H1 (cell line): ENCODE measurements around the gene BAIAP2. TPM values are rescaled to one million over a fixed set of nuclear protein-coding genes. Genes with fewer than 3 reads are reported as not detected.

ENCODE experiments used
- CTCF ChIA-PET: fragments of 300-600 bp; sonication (Branson Sonifier 250); formaldehyde crosslinking; loops from one replicate; lab custom pipeline; 2021; ENCODE audit not compliant: partially characterized antibody; lab: Charles Lee
- POLR2A ChIA-PET: fragments of 300-600 bp; sonication (Branson Sonifier 250); formaldehyde crosslinking; loops from one replicate; lab custom pipeline; 2021; ENCODE audit warnings: inconsistent platforms; ENCODE audit not compliant: partially characterized antibody; lab: Charles Lee
- DNase-seq, 2 experiments: peaks; one replicate each; pipeline versions ENCODE4 v3.0.0 to v3.0.0-alpha.2; 2010 to 2022; ENCODE audit warnings: low spot score in 2 of 2, low read depth in 1 of 2, mixed read lengths in 1 of 2
- FAIRE-seq: peaks from 2 replicates; lab custom pipeline; 2011; peaks lifted over from hg19 to GRCh38; lab: Jason Lieb, UNC
- H2AFZ ChIP-seq: 2 replicates; pipeline ENCODE4 v1.8.1; 2012; ENCODE audit warnings: low read length, inconsistent platforms
- H2AK5ac ChIP-seq: 2 replicates; pipeline ENCODE4 v1.6.1; 2013; ENCODE audit warnings: low read depth, low read length
- H2BK120ac ChIP-seq: replicated peaks from 2 replicates; pipeline ENCODE3; 2013; ENCODE audit warnings: low read depth, low read length, inconsistent platforms
- H2BK12ac ChIP-seq: 2 replicates; pipeline ENCODE4 v1.6.1; 2013; ENCODE audit warnings: low read depth, low read length
- H2BK15ac ChIP-seq: 2 replicates; pipeline ENCODE4 v1.6.1; 2013; ENCODE audit warnings: low read length
- H2BK20ac ChIP-seq: 2 replicates; pipeline ENCODE4 v1.6.1; 2013; ENCODE audit warnings: low read length
- H2BK5ac ChIP-seq: 2 replicates; pipeline ENCODE4 v1.6.1; 2013; ENCODE audit warnings: low read depth, low read length
- H3K14ac ChIP-seq: 2 replicates; pipeline ENCODE4 v1.6.1; 2013; ENCODE audit warnings: inconsistent platforms; ENCODE audit not compliant: insufficient read length
- H3K18ac ChIP-seq: 2 replicates; pipeline ENCODE4 v1.6.1; 2013; ENCODE audit warnings: low read length; ENCODE audit errors: extremely low read depth
- H3K23ac ChIP-seq: 2 replicates; pipeline ENCODE4 v1.6.1; 2013; ENCODE audit warnings: inconsistent platforms; ENCODE audit not compliant: insufficient read length
- H3K23me2 ChIP-seq: 2 replicates; pipeline ENCODE4 v1.6.1; 2013; ENCODE audit warnings: low read depth, low read length
- H3K27ac ChIP-seq: 2 replicates; pipeline ENCODE4 v1.6.1; 2011; ENCODE audit warnings: low read depth, low read length, inconsistent platforms
- H3K27me3 ChIP-seq, 4 experiments: replicated peaks in 1 of 4; 1 replicate in 1 of 4; 2 replicates in 3 of 4; pipeline versions ENCODE4 v1.6.1 to v1.8.1; 2011 to 2013; ENCODE audit warnings: low read length in 3 of 4, mild to moderate bottlenecking in 3 of 4, inconsistent platforms in 2 of 4, mixed read lengths in 2 of 4, moderate library complexity in 1 of 4; ENCODE audit not compliant: control insufficient read depth in 3 of 4, insufficient read depth in 3 of 4; ENCODE audit errors: extremely low read depth in 1 of 4
- H3K36me3 ChIP-seq, 4 experiments: 2 replicates each; pipeline versions ENCODE4 v1.6.1 to v1.8.1; 2011 to 2013; ENCODE audit warnings: mild to moderate bottlenecking in 4 of 4, low read length in 3 of 4, moderate library complexity in 2 of 4, control low read depth in 1 of 4, inconsistent platforms in 1 of 4; ENCODE audit not compliant: insufficient read depth in 4 of 4, control insufficient read depth in 2 of 4
- H3K4ac ChIP-seq: replicated peaks from 2 replicates; pipeline ENCODE3; 2013; ENCODE audit warnings: low read length, low read depth, mixed read lengths, inconsistent platforms; ENCODE audit not compliant: insufficient read length
- H3K4me1 ChIP-seq, 4 experiments: replicated peaks in 1 of 4; 1 replicate in 1 of 4; 2 replicates in 3 of 4; pipeline versions ENCODE4 v1.6.1 to v1.8.1; 2011 to 2013; ENCODE audit warnings: low read length in 3 of 4, inconsistent platforms in 2 of 4, mixed read lengths in 1 of 4; ENCODE audit not compliant: insufficient read depth in 4 of 4, control insufficient read depth in 3 of 4
- H3K4me2 ChIP-seq, 2 experiments: 2 replicates each; pipeline versions ENCODE4 v1.6.1 to v1.8.1; 2011 to 2013; ENCODE audit warnings: low read depth in 2 of 2, low read length in 2 of 2, control low read depth in 1 of 2, inconsistent platforms in 1 of 2, mild to moderate bottlenecking in 1 of 2; ENCODE audit not compliant: insufficient read depth in 1 of 2
- H3K4me3 ChIP-seq, 4 experiments: fragments of 200-600, 300-600 bp in 1 of 4; sonication (generic), shearing (Covaris generic), sonication (Bioruptor Twin) in 1 of 4; 2 replicates each; pipeline versions ENCODE4 v1.5.1 to v1.8.1; 2011 to 2016; ENCODE audit warnings: low read length in 4 of 4, low read depth in 3 of 4, control low read depth in 2 of 4, inconsistent platforms in 2 of 4, mild to moderate bottlenecking in 2 of 4, mixed read lengths in 1 of 4, moderate library complexity in 1 of 4; ENCODE audit not compliant: insufficient read depth in 2 of 4; ENCODE audit errors: extremely low read depth in 1 of 4
- H3K56ac ChIP-seq: replicated peaks from 2 replicates; pipeline ENCODE3; 2013; ENCODE audit warnings: low read depth, mild to moderate bottlenecking, mixed read lengths, low read length, inconsistent platforms; ENCODE audit not compliant: insufficient read length
- H3K79me1 ChIP-seq: 2 replicates; pipeline ENCODE4 v1.6.1; 2013; ENCODE audit warnings: low read depth, low read length, control low read depth
- H3K79me2 ChIP-seq, 2 experiments: 2 replicates each; pipeline versions ENCODE4 v1.6.1 to v1.8.1; 2012 to 2013; ENCODE audit warnings: low read length in 2 of 2, mild to moderate bottlenecking in 2 of 2, inconsistent platforms in 1 of 2; ENCODE audit not compliant: insufficient read depth in 2 of 2, control insufficient read depth in 1 of 2
- H3K9ac ChIP-seq, 4 experiments: replicated peaks in 1 of 4; 1 replicate in 1 of 4; 2 replicates in 3 of 4; pipeline versions ENCODE4 v1.6.1 to v1.8.1; 2011 to 2013; ENCODE audit warnings: low read depth in 3 of 4, low read length in 3 of 4, control low read depth in 2 of 4, mild to moderate bottlenecking in 2 of 4, moderate library complexity in 2 of 4, inconsistent platforms in 1 of 4; ENCODE audit errors: extremely low read depth in 1 of 4
- H3K9me3 ChIP-seq, 2 experiments: 2 replicates each; pipeline versions ENCODE4 v1.6.1 to v1.8.1; 2012 to 2013; ENCODE audit warnings: mild to moderate bottlenecking in 2 of 2, moderate library complexity in 2 of 2, control low read depth in 1 of 2, inconsistent platforms in 1 of 2, low read depth in 1 of 2, low read length in 1 of 2, mixed read lengths in 1 of 2; ENCODE audit not compliant: insufficient read depth in 2 of 2
- H4K20me1 ChIP-seq, 2 experiments: replicated peaks in 1 of 2; 2 replicates each; pipeline versions ENCODE3 to v1.8.1; 2011 to 2013; ENCODE audit warnings: inconsistent platforms in 2 of 2, low read length in 2 of 2, mild to moderate bottlenecking in 1 of 2; ENCODE audit not compliant: insufficient read depth in 2 of 2, control insufficient read depth in 1 of 2
- H4K5ac ChIP-seq: 2 replicates; pipeline ENCODE4 v1.6.1; 2013; ENCODE audit warnings: low read length, low read depth, mixed read lengths, inconsistent platforms; ENCODE audit not compliant: insufficient read length
- H4K8ac ChIP-seq: 2 replicates; pipeline ENCODE4 v1.8.0; 2013; ENCODE audit warnings: mild to moderate bottlenecking, moderate library complexity, low read length, inconsistent platforms; ENCODE audit not compliant: insufficient read depth; ENCODE audit errors: extremely low read depth
- H4K91ac ChIP-seq: replicated peaks from 2 replicates; pipeline ENCODE3; 2013; ENCODE audit warnings: low read length, mixed read lengths, inconsistent platforms; ENCODE audit not compliant: insufficient read length
- ASH2L ChIP-seq: fragments of 200-600, 300-600 bp; sonication (generic); IDR thresholded peaks from one replicate; pipeline ENCODE4 v1.7.1; 2017; ENCODE audit warnings: low read length
- CBX5 ChIP-seq: fragments of 300-800, 300-1000 bp; sonication (generic); IDR thresholded peaks from 2 replicates; pipeline ENCODE4 v1.7.1; 2016; ENCODE audit warnings: antibody characterized with exemption, low read length, low read depth
- CTBP2 ChIP-seq: IDR thresholded peaks from 2 replicates; pipeline ENCODE4 v1.7.0; 2011; ENCODE audit warnings: borderline replicate concordance, mild to moderate bottlenecking, moderate library complexity, mixed read lengths, low read length; ENCODE audit not compliant: insufficient read depth, insufficient read length
- EP300 ChIP-seq, 2 experiments: IDR thresholded peaks; 1 replicate in 1 of 2; 2 replicates in 1 of 2; pipeline ENCODE4 v1.6.1; 2011 to 2012; ENCODE audit warnings: low read depth in 2 of 2, low read length in 2 of 2, mild to moderate bottlenecking in 2 of 2, borderline replicate concordance in 1 of 2, inconsistent platforms in 1 of 2, moderate library complexity in 1 of 2
- GABPA ChIP-seq: IDR thresholded peaks from 2 replicates; pipeline ENCODE4 v1.6.1; 2011; ENCODE audit warnings: mild to moderate bottlenecking, low read length, moderate library complexity, borderline replicate concordance; ENCODE audit not compliant: insufficient read depth
- MAFK ChIP-seq: IDR thresholded peaks from 2 replicates; pipeline ENCODE4 v1.6.1; 2012; ENCODE audit warnings: low read depth, mild to moderate bottlenecking, improper control_type of control experiment, low read length
- TBP ChIP-seq: IDR thresholded peaks from 2 replicates; pipeline ENCODE4 v1.6.1; 2011; ENCODE audit warnings: low read depth, low read length, improper control_type of control experiment
- TEAD4 ChIP-seq: IDR thresholded peaks from 2 replicates; pipeline ENCODE4 v1.6.1; 2012; ENCODE audit warnings: low read depth, low read length, inconsistent platforms, mixed read lengths
- YY1 ChIP-seq: IDR thresholded peaks from 2 replicates; pipeline ENCODE4 v1.6.1; 2011; ENCODE audit warnings: low read depth, mild to moderate bottlenecking, low read length
- ZNF274 ChIP-seq: IDR thresholded peaks from 2 replicates; pipeline ENCODE4 v1.7.0; 2012; ENCODE audit warnings: low read length, borderline replicate concordance; ENCODE audit errors: extremely low read depth
- WGBS, 2 experiments: shearing (Covaris generic) in 1 of 2; methylation state at CpG; one replicate each; pipeline versions ENCODE4 v1.1.6 to v1.1.7; 2013 to 2015; ENCODE audit warnings: low lambda C conversion rate in 2 of 2, mixed read lengths in 2 of 2, inconsistent platforms in 1 of 2, low coverage in 1 of 2, missing lambda C conversion rate in 1 of 2; ENCODE audit not compliant: insufficient replicate concordance in 2 of 2, insufficient coverage in 1 of 2, insufficient read length in 1 of 2; ENCODE audit errors: extremely low coverage in 1 of 2, missing lambda C conversion rate in 1 of 2; 5-methylcytosine and 5-hydroxymethylcytosine counted together
- polyA plus RNA-seq, 7 experiments: library from polyadenylated mRNA; depleted of rRNA in 3 of 7; stranded (reverse) in 5 of 7; unstranded in 2 of 7; fragments of >200 nt in 5 of 7; fragments of 200-250 nt in 2 of 7; gene quantifications; 1 replicate in 5 of 7; 2 replicates in 1 of 7; 4 replicates in 1 of 7; pipeline versions ENCODE4 v1.2.1 to v1.2.3, GENCODE V29; 2011 to 2013; ENCODE audit warnings: missing spikeins in 2 of 7, mixed read lengths in 2 of 7
- total RNA-seq: library from RNA; stranded (reverse); fragmentation: NEBNext Ultra II Directional; extraction: Animal tissue kit (Norgen Biotek cat#: 25700); gene quantifications from 2 replicates; pipeline ENCODE4 v1.2.1, GENCODE V29; 2021

The BAIAP2 gene
- total and polyA plus RNA-seq, 2 of the 8 experiments (the other 6 are each of a cell fraction or from before 2014, with no cell fraction given): 10.0 to 22.8 TPM

DNA sequence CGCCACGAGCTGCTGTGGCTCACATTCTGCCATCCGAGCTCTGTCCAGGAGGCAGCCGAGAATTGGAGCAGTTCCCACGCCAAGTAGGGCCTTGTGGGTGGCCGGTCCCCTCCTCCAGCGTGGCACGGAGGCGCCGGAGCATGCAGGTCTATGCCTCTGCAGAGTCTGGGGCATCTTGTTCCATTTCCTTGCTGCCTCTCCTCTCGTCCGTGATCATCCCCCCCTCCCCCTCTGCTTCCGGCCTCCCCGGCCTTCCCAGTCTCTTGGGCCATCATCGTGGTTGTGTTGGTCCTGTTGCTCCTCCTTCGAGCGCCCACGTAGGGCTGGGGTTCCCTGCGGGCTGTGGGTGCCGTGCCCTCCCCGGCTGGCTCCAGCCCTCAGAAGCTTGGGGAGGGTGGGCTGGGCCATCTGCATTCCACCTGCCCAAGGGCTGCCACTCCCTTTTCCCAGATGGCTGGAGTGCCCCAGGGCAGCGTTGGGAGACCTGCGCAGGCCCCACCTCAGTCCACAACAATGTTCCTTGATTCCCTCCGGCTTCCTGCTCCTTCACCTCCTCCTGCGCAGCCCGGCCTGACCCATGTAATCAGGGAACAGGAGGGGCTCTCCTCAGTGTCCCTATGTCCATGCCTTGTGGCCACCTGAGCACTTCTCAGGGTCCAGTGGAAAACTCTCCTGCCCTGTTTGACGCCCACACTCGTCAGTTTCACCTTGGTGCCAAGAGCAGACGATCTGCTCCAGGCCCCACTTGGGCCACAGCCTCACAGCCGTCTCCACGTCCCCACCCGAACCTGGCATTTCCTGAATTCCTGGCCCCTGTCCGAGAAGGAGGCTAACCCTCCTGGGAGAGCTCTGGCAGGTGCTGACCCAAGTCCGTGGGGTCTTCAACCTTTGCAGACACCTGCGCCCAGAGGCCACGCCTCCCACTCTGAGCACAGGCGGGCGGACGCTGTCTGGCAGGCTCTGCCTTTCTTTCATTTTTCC is 37.1 kb downstream of the BAIAP2 start:
- no peak overlapping the region for H2BK120ac ChIP-seq
- H2BK5ac ChIP-seq: no peak overlapping the region; the same call in 1 of the 2 replicates
- H3K4me1 ChIP-seq: peaks cover 0 to 10% (median 3%) of the 10 kb centered on the region in 4 experiments; a peak in 4 of 7 replicates
- CTCF ChIA-PET: interaction anchor here (0.5 to 1.6 kb wide), 5 partner anchors 13 to 42 kb away, joined by 3 to 6 read pairs (median 4); no protein-coding TSS in a partner anchor
- H3K9me3 ChIP-seq: no peaks in the 10 kb centered on the region
- no peak overlapping the region for H2BK12ac ChIP-seq
- no peak overlapping the region for H3K56ac ChIP-seq
- H3K79me2 ChIP-seq: no peaks in the 10 kb centered on the region
- no peak overlapping the region for H3K9ac ChIP-seq
- H3K36me3 ChIP-seq: no peaks in the 10 kb centered on the region; a peak in 1 of 8 replicates
- no peak overlapping the region for H3K4me3 ChIP-seq
- no peak overlapping the region for H2BK20ac ChIP-seq
- H3K23me2 ChIP-seq: no peaks in the 10 kb centered on the region
- no peaks in the 10 kb centered on the region for H3K27me3 ChIP-seq
- H3K4me2 ChIP-seq: no peak overlapping the region
- POLR2A ChIA-PET: interaction anchor here (1.3 to 2.0 kb wide), 2 partner anchors 35 to 41 kb away, joined by 3 to 4 read pairs; no protein-coding TSS in a partner anchor
- H3K27ac ChIP-seq: no peak overlapping the region
- H2AFZ ChIP-seq: no peak overlapping the region
- 0 out of 2 replicates have a peak, but pooled peaks cover 8% of the 10 kb centered on the region for H3K79me1 ChIP-seq
- H3K14ac ChIP-seq: no peak overlapping the region
- WGBS, 2 experiments: 90% methylated on average over 29 of the region's 39 CpGs; no CpG with 5 or more reads in 1 of the 2 experiments
- H3K4ac ChIP-seq: no peak overlapping the region
- H2BK15ac ChIP-seq: no peak overlapping the region
- FAIRE-seq (no peak), DNase-seq (no peak)
- peaks cover 0 to 8% of the 10 kb centered on the region in 2 experiments for H4K20me1 ChIP-seq
- H4K91ac ChIP-seq: no peak overlapping the region
- no peak overlapping the region for H4K5ac ChIP-seq
- H4K8ac ChIP-seq: peak overlapping the region; percentile 51; the same call in 1 of the 2 replicates
- no peak overlapping the region for H2AK5ac ChIP-seq
- no peak overlapping the region; the same call in 1 of the 2 replicates for H3K18ac ChIP-seq
- no peak overlapping the region for H3K23ac ChIP-seq
- TF ChIP-seq EP300 (IDR thresholded peaks at IDR 0.05; ENCODE audit: borderline replicate concordance in 1 of 2, low read depth in 2 of 2, low read length in 2 of 2) (no peak), CBX5 (no peak), CTBP2 (no peak), YY1 (no peak), MAFK (no peak), TEAD4 (no peak), TBP (no peak), ASH2L (no peak), ZNF274 (no peak), GABPA (no peak)
